Right lobe of liver (tissue), 4 donors: ENCODE measurements around the gene SPATA24.

Experiments
- CTCF ChIP-seq, 4 donors: fragments of 200-600 bp in 3 of 4; fragments of 450-650 bp in 1 of 4; IDR thresholded peaks; one replicate each; pipeline versions ENCODE4 v1.5.1 to v1.8.0; 2016 to 2022; ENCODE audit warnings: antibody characterized with exemption in 4 of 4, mild to moderate bottlenecking in 2 of 4
- POLR2A ChIP-seq: fragments of 450-650 bp; IDR thresholded peaks from one replicate; pipeline ENCODE4 v1.6.1; 2017; ENCODE audit warnings: antibody characterized with exemption, mild to moderate bottlenecking
- donor health status: DM: no; HTN: no; CAD: no.
- donor health status: DM: no; HTN: no; CAD: no.
- donor health status: DM: no; HTN: yes; CAD: no.

GRCh38 chr5:139416651-139417050 lies 12.8 kb upstream of the SPATA24 start:
- TF ChIP-seq CTCF (IDR thresholded peaks at IDR 0.05) (no peak), POLR2A (no peak)
